IMR-90 (cell line): ENCODE results near the gene GNAO1. TPM values are rescaled to one million over a fixed set of nuclear protein-coding genes. Genes with fewer than 3 reads are reported as not detected.

Experiments used
- ATAC-seq: fragments of 200-7000 bp; cut with Tn5 transposase; 2 replicates; pipeline ENCODE4 v1.9.1; 2020; ENCODE audit warnings: low read depth, mild to moderate bottlenecking, moderate library complexity
- BruUV-seq: library from RNA; stranded (reverse); fragments of 400-500 nt; replicated peaks from 2 replicates; lab custom pipeline; 2021; lab: Mats Ljungman, UMichigan
- CTCF ChIA-PET: fragments of 300-600 bp; formaldehyde crosslinking; extraction: SDS; loops from one replicate; lab custom pipeline; 2021; ENCODE audit warnings: antibody characterized with exemption; lab: Yijun Ruan, JAX
- POLR2A ChIA-PET: fragments of 300-600 bp; sonication (Branson Sonifier 250); formaldehyde crosslinking; loops from one replicate; lab custom pipeline; 2022; ENCODE audit warnings: antibody characterized with exemption; ENCODE audit not compliant: unreplicated experiment; lab: Charles Lee
- DNase-seq: peaks from one replicate; pipeline ENCODE4 v3.0.0; 2013
- H2AFZ ChIP-seq: replicated peaks from 2 replicates; pipeline ENCODE3; 2013; ENCODE audit warnings: low read length, mild to moderate bottlenecking; ENCODE audit not compliant: poor library complexity
- H2AK5ac ChIP-seq: 2 replicates; pipeline ENCODE4 v1.6.1; 2013; ENCODE audit warnings: low read depth, low read length, inconsistent platforms
- H2AK9ac ChIP-seq: replicated peaks from 2 replicates; pipeline ENCODE3; 2013; ENCODE audit warnings: mild to moderate bottlenecking, low read depth, low read length, moderate library complexity; ENCODE audit not compliant: poor library complexity
- H2BK120ac ChIP-seq: 2 replicates; pipeline ENCODE4 v1.6.1; 2013; ENCODE audit warnings: low read depth, low read length, inconsistent platforms
- H2BK15ac ChIP-seq: 3 replicates; pipeline ENCODE4 v1.6.1; 2013; ENCODE audit warnings: low read depth, low read length, inconsistent platforms
- H2BK20ac ChIP-seq: 2 replicates; pipeline ENCODE4 v1.6.1; 2013; ENCODE audit warnings: low read depth, mild to moderate bottlenecking, inconsistent platforms, low read length, moderate library complexity
- H2BK5ac ChIP-seq: 2 replicates; pipeline ENCODE4 v1.6.1; 2013; ENCODE audit warnings: mild to moderate bottlenecking, low read depth, low read length, inconsistent platforms; ENCODE audit not compliant: poor library complexity, severe bottlenecking
- H3K14ac ChIP-seq: replicated peaks from 2 replicates; pipeline ENCODE4 v1.6.1; 2013; ENCODE audit warnings: low read depth, low read length, inconsistent platforms
- H3K18ac ChIP-seq: 2 replicates; pipeline ENCODE4 v1.6.1; 2013; ENCODE audit warnings: low read depth, low read length, control low read depth
- H3K23ac ChIP-seq: 2 replicates; pipeline ENCODE4 v1.6.1; 2013; ENCODE audit warnings: low read depth, low read length, inconsistent platforms
- H3K27ac ChIP-seq: 2 replicates; pipeline ENCODE4 v1.5.1; 2013; ENCODE audit warnings: mild to moderate bottlenecking, control low read depth, low read length; ENCODE audit not compliant: insufficient read depth
- H3K27me3 ChIP-seq: 2 replicates; pipeline ENCODE4 v1.6.1; 2013; ENCODE audit warnings: low read length; ENCODE audit not compliant: control insufficient read depth, insufficient read depth
- H3K36me3 ChIP-seq: 2 replicates; pipeline ENCODE4 v1.6.1; 2013; ENCODE audit warnings: low read length, mixed read lengths; ENCODE audit not compliant: control insufficient read depth, insufficient read depth
- H3K4ac ChIP-seq: 2 replicates; pipeline ENCODE4 v1.6.1; 2013; ENCODE audit warnings: low read depth, low read length, inconsistent platforms
- H3K4me1 ChIP-seq: 2 replicates; pipeline ENCODE4 v1.6.1; 2013; ENCODE audit warnings: low read length, mixed read lengths; ENCODE audit not compliant: control insufficient read depth, insufficient read depth
- H3K4me2 ChIP-seq: 2 replicates; pipeline ENCODE4 v1.6.1; 2013; ENCODE audit warnings: low read depth, mild to moderate bottlenecking, control low read depth, low read length, moderate library complexity
- H3K4me3 ChIP-seq: 2 replicates; pipeline ENCODE4 v1.5.1; 2013; ENCODE audit warnings: low read depth, mild to moderate bottlenecking, control low read depth, low read length, moderate library complexity; ENCODE audit not compliant: insufficient read depth
- H3K56ac ChIP-seq: 2 replicates; pipeline ENCODE4 v1.6.1; 2013; ENCODE audit warnings: low read length, inconsistent platforms; ENCODE audit not compliant: insufficient read depth; ENCODE audit errors: extremely low read depth
- H3K79me1 ChIP-seq, 2 experiments: 2 replicates each; pipeline ENCODE4 v1.6.1; 2013; ENCODE audit warnings: low read length in 2 of 2, inconsistent platforms in 1 of 2, low read depth in 1 of 2
- H3K9ac ChIP-seq: 2 replicates; pipeline ENCODE4 v1.6.1; 2013; ENCODE audit warnings: low read depth, low read length, control low read depth
- H3K9me1 ChIP-seq: 2 replicates; pipeline ENCODE4 v1.6.1; 2013; ENCODE audit warnings: low read length, inconsistent platforms; ENCODE audit not compliant: insufficient read depth
- H3K9me3 ChIP-seq: 2 replicates; pipeline ENCODE4 v1.6.1; 2013; ENCODE audit warnings: low read length; ENCODE audit not compliant: control insufficient read depth, insufficient read depth
- H4K20me1 ChIP-seq: 2 replicates; pipeline ENCODE4 v1.6.1; 2013; ENCODE audit warnings: low read length, inconsistent platforms; ENCODE audit not compliant: insufficient read depth
- H4K5ac ChIP-seq: 2 replicates; pipeline ENCODE4 v1.6.1; 2013; ENCODE audit warnings: mild to moderate bottlenecking, low read depth, low read length, control low read depth
- H4K8ac ChIP-seq, 2 experiments: 2 replicates each; pipeline ENCODE4 v1.6.1; 2013; ENCODE audit warnings: low read depth in 2 of 2, low read length in 2 of 2, control low read depth in 1 of 2, inconsistent platforms in 1 of 2
- H4K91ac ChIP-seq: 2 replicates; pipeline ENCODE4 v1.6.1; 2013; ENCODE audit warnings: low read depth, low read length, inconsistent platforms; ENCODE audit not compliant: insufficient read depth
- BHLHE40 ChIP-seq: fragments of 150-350 bp; IDR thresholded peaks from 2 replicates; pipeline ENCODE4 v1.6.1; 2016; ENCODE audit warnings: mild to moderate bottlenecking, low read depth, low read length
- CEBPB ChIP-seq: IDR thresholded peaks from 2 replicates; pipeline ENCODE4 v1.6.1; 2012; ENCODE audit warnings: low read depth, low read length, improper control_type of control experiment
- CHD1 ChIP-seq: IDR thresholded peaks from 2 replicates; pipeline ENCODE4 v1.6.1; 2012; ENCODE audit warnings: low read depth, low read length, improper control_type of control experiment
- FOS ChIP-seq: fragments of 150-350 bp; IDR thresholded peaks from 2 replicates; pipeline ENCODE4 v1.6.1; 2016; ENCODE audit warnings: low read depth, low read length
- MAFK ChIP-seq: IDR thresholded peaks from 2 replicates; pipeline ENCODE4 v1.6.1; 2012; ENCODE audit warnings: low read depth, low read length, improper control_type of control experiment
- MAZ ChIP-seq: IDR thresholded peaks from 2 replicates; pipeline ENCODE4 v1.6.1; 2012; ENCODE audit warnings: low read depth, mild to moderate bottlenecking, low read length, improper control_type of control experiment, moderate library complexity, borderline replicate concordance
- MXI1 ChIP-seq: IDR thresholded peaks from 2 replicates; pipeline ENCODE4 v1.6.1; 2012; ENCODE audit warnings: low read depth, mild to moderate bottlenecking, low read length, moderate library complexity, borderline replicate concordance
- NFE2L2 ChIP-seq: fragments of 150-350 bp; IDR thresholded peaks from 2 replicates; pipeline ENCODE4 v1.6.1; 2016; ENCODE audit warnings: low read depth, mild to moderate bottlenecking, low read length
- POLR2A ChIP-seq: IDR thresholded peaks from 2 replicates; pipeline ENCODE4 v1.6.1; 2012; ENCODE audit warnings: mild to moderate bottlenecking, low read depth, low read length
- RAD21 ChIP-seq: IDR thresholded peaks from 2 replicates; pipeline ENCODE4 v1.6.1; 2012; ENCODE audit warnings: low read length, improper control_type of control experiment
- RCOR1 ChIP-seq: IDR thresholded peaks from 2 replicates; pipeline ENCODE4 v1.6.1; 2012; ENCODE audit warnings: mild to moderate bottlenecking, low read length, improper control_type of control experiment; ENCODE audit not compliant: insufficient replicate concordance
- RFX5 ChIP-seq: IDR thresholded peaks from 2 replicates; pipeline ENCODE4 v1.8.0; 2012; ENCODE audit warnings: low read depth, mild to moderate bottlenecking, low read length, moderate library complexity
- SMC3 ChIP-seq: fragments of 150-350 bp; IDR thresholded peaks from 2 replicates; pipeline ENCODE4 v1.6.1; 2016; ENCODE audit warnings: low read depth, mild to moderate bottlenecking, antibody characterized with exemption, low read length, moderate library complexity
- WGBS, 2 experiments: methylation state at CpG; one replicate each; pipeline versions ENCODE4 v1.1.5 to v1.1.7; 2013; ENCODE audit warnings: missing lambda C conversion rate in 2 of 2; ENCODE audit not compliant: insufficient read length in 1 of 2; ENCODE audit errors: extremely low coverage in 2 of 2; 5-methylcytosine and 5-hydroxymethylcytosine counted together
- dilution Hi-C: fragments of 300-500 bp; cut with HindIII; formaldehyde crosslinking; loops from one replicate; pipeline ENCODE4 v1.14.3; 2018; ENCODE audit warnings: low sequenced_read_pairs; ENCODE audit not compliant: unreplicated experiment
- in situ Hi-C: fragments of 300-500 bp; cut with MboI; formaldehyde crosslinking; loops from 3 replicates; pipeline ENCODE4 v1.14.3; 2019; ENCODE audit warnings: low sequenced_read_pairs, inconsistent platforms, mixed read lengths
- intact Hi-C: fragments of 100-400 bp; cut with micrococcal nuclease; formaldehyde crosslinking; loops from 2 replicates; pipeline ENCODE4 v1.10.0; 2022
- polyA plus RNA-seq, 3 experiments: library from polyadenylated mRNA; depleted of rRNA; stranded (reverse); fragments of >200 nt; gene quantifications; 2 replicates each; pipeline ENCODE4 v1.2.3, GENCODE V29; 2012; ENCODE audit warnings: low replicate concordance in 1 of 3
- total RNA-seq: library from RNA; depleted of rRNA; stranded (reverse); fragments of >200 nt; gene quantifications from 2 replicates; pipeline ENCODE4 v1.2.3, GENCODE V29; 2012
- TF ChIP-seq, protein P1 (sequence below): fragments of 150-350 bp; IDR thresholded peaks from 2 replicates; pipeline ENCODE4 v1.6.1; 2017; ENCODE audit warnings: mild to moderate bottlenecking, antibody characterized with exemption, low read length, low read depth
- TF ChIP-seq, protein P2 (sequence below): fragments of 150-350 bp; IDR thresholded peaks from 2 replicates; pipeline ENCODE4 v1.6.1; 2016; ENCODE audit warnings: low read depth, mild to moderate bottlenecking, low read length, moderate library complexity, borderline replicate concordance

Gene GNAO1
- total and polyA plus RNA-seq, 2 of the 4 experiments (the other 2 are of a cell fraction), result under 0.01 to 0.07 TPM

DNA sequence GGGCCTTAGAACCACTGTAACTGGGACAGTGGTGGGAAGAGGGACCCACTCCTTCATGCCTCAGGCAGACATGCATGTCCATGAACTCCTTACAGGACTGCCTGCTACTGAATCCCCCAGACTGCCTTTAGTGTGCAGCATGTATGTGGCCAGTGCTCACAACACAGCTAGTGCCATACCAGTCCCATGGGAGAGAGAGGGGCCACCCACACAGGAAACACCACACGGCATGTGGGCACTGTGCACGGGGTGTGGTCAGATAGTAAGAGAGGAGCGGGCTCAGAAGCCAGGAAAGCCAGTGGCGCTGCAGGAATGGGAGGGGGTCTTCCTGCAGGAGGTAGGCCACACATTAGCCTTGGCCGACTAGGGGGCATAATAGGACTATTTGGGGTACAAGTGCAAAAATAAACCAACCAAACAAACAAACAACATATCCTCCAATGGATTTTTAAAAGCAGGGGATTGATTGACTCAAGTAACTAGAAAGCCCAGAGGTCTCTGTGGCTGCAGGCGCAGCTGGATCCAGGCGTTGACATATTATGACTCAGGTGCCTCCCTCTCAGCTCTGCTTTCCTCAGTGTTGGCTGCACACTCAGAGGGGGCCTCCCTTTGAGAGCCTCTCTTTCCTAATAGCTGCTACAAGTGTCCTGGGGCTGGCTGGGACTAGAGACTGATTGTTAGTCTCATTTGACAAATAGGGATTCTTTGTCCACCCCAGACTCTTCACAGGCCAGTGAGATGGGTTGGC, 129.7 kb downstream of the GNAO1 start:
- no CpG with 5 or more reads among the region's 7 CpGs for WGBS, 2 experiments
- dilution Hi-C loops, result no loop called here

More for the DNA sequence above, 129.7 kb downstream of the GNAO1 start:
- no peaks in the 10 kb centered on the region for H4K20me1 ChIP-seq
- H3K27ac ChIP-seq, result no peak overlapping the region
- DNase-seq (no peak), ATAC-seq (no peak)
- CTCF ChIA-PET, result no interaction called here
- H3K4me1 ChIP-seq, result no peaks in the 10 kb centered on the region
- POLR2A ChIA-PET, result no interaction called here
- H3K23ac ChIP-seq, result no peak overlapping the region
- H2AK9ac ChIP-seq, result no peak overlapping the region
- in situ Hi-C loops, result loop anchor here (5.0 to 25.0 kb wide), 3 partner anchors 374 to 859 kb away; no protein-coding TSS in a partner anchor
- peaks cover 27% of the 10 kb centered on the region for H3K27me3 ChIP-seq
- H2BK120ac ChIP-seq, result no peak overlapping the region
- H4K8ac ChIP-seq, result no peak overlapping the region
- no peak overlapping the region for H3K4ac ChIP-seq
- H4K5ac ChIP-seq, result no peak overlapping the region
- intact Hi-C loops, result no loop called here
- H2AFZ ChIP-seq, result no peak overlapping the region
- no peak overlapping the region for H2BK5ac ChIP-seq
- H3K14ac ChIP-seq, result no peak overlapping the region
- TF ChIP-seq BHLHE40 (no peak), POLR2A (no peak), MXI1 (no peak), MAFK (no peak), FOS (no peak), RCOR1 (no peak), CEBPB (no peak), CHD1 (no peak), NFE2L2 (no peak), RFX5 (no peak), SMC3 (no peak), MAZ (no peak), RAD21 (no peak)
- TF ChIP-seq, protein P1, sequence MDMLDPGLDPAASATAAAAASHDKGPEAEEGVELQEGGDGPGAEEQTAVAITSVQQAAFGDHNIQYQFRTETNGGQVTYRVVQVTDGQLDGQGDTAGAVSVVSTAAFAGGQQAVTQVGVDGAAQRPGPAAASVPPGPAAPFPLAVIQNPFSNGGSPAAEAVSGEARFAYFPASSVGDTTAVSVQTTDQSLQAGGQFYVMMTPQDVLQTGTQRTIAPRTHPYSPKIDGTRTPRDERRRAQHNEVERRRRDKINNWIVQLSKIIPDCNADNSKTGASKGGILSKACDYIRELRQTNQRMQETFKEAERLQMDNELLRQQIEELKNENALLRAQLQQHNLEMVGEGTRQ, result no peak
- TF ChIP-seq, protein P2, sequence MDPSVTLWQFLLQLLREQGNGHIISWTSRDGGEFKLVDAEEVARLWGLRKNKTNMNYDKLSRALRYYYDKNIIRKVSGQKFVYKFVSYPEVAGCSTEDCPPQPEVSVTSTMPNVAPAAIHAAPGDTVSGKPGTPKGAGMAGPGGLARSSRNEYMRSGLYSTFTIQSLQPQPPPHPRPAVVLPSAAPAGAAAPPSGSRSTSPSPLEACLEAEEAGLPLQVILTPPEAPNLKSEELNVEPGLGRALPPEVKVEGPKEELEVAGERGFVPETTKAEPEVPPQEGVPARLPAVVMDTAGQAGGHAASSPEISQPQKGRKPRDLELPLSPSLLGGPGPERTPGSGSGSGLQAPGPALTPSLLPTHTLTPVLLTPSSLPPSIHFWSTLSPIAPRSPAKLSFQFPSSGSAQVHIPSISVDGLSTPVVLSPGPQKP, result no peak
- no peak overlapping the region for H2BK15ac ChIP-seq
- no peak overlapping the region for H4K91ac ChIP-seq
- no peak overlapping the region for H3K56ac ChIP-seq
- H3K18ac ChIP-seq, result no peak overlapping the region
- no peak overlapping the region for H2AK5ac ChIP-seq
- BruUV-seq, result no TSS peak
- H3K4me3 ChIP-seq, result no peak overlapping the region
- no peak overlapping the region for H3K9ac ChIP-seq
- H3K9me3 ChIP-seq, result no peaks in the 10 kb centered on the region
- H3K36me3 ChIP-seq, result no peaks in the 10 kb centered on the region
- H3K4me2 ChIP-seq, result no peak overlapping the region
- no peaks in the 10 kb centered on the region for H3K79me1 ChIP-seq
- no peaks in the 10 kb centered on the region for H3K9me1 ChIP-seq
- no peak overlapping the region for H2BK20ac ChIP-seq
